ENCODE results near the gene ZNF680. TPM values are rescaled to one million over a fixed set of nuclear protein-coding genes. Genes with fewer than 3 reads are reported as not detected.

The ZNF680 gene
- total and polyA plus RNA-seq, 2 experiments from 2014 or later = 27.3 to 62.5 TPM

DNA sequence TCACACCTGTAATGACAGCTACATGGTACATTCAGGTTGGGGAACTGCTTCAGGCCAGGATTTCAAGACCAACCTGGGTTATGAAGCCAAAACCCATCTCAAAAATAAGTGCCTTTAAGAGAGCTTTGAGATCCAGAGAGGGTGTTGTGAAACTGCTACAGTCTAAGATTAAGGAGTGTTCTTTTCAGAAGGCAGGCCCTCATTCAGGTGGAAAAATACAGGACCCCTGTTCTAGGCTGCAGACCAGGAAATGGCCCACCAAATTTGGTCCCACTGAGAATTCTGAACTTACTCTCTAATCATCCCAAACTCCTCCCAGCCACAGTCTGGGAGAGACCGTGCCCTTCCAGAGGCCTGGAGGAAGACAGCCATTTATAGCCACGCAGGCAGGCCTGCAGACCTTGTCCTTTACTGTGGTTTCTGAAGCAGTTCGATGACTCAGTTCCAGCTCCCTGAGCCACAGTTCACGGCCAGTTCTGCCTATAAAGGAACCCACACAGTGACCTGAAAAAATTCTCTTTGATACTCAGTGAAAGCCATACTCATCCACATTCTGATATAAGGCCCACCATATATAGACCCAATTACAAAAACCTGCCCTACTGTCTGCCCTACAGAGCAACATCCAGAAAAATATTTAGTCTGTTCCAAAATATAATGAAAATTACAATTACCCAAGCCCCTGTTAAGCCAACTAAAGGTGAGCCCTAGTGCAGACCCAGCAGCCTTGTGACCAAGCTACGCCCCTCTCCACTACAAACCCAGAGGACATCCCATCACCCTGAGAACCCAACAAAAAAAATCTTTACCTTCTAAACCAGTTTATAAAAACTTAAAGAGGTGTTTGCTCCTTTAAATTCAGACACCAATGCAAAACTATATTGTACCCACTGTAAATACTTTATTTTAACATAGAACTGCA, 21.2 kb downstream of the ZNF680 start (continued):
- TF ChIP-seq REST (IDR thresholded peaks at IDR 0.05; ENCODE audit: unreplicated experiment) (no peak), ZNF331 (CRISPR knock-in tag; IDR thresholded peaks at IDR 0.05; ENCODE audit: low read depth) (no peak), ZNF114 (CRISPR knock-in tag; IDR thresholded peaks at IDR 0.05) (no peak), EZH2 (IDR thresholded peaks at IDR 0.05; ENCODE audit: low read depth, unreplicated experiment) (no peak)
- TF ChIP-seq, protein P1, sequence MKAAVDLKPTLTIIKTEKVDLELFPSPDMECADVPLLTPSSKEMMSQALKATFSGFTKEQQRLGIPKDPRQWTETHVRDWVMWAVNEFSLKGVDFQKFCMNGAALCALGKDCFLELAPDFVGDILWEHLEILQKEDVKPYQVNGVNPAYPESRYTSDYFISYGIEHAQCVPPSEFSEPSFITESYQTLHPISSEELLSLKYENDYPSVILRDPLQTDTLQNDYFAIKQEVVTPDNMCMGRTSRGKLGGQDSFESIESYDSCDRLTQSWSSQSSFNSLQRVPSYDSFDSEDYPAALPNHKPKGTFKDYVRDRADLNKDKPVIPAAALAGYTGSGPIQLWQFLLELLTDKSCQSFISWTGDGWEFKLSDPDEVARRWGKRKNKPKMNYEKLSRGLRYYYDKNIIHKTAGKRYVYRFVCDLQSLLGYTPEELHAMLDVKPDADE (IDR thresholded peaks at IDR 0.05) = no peak

- Histone ChIP-seq H3K4me1 (ENCODE audit: insufficient read depth) (peaks cover 20% of the 10 kb centered on the region; the same call in 1 of the 2 replicates), H3K27ac (ENCODE audit: low read depth) (no peak overlapping the region), H3K9me2 (ENCODE audit: insufficient read depth) (peaks cover 6% of the 10 kb centered on the region; the same call in 1 of the 2 replicates), H2AFZ (no peak overlapping the region), H3F3A (replicated peaks; ENCODE audit: low read depth) (no peaks in the 10 kb centered on the region), H3K4me3 (no peak overlapping the region), H4K20me1 (replicated peaks; ENCODE audit: insufficient read depth) (peaks cover 34% of the 10 kb centered on the region), H3K79me2 (replicated peaks; ENCODE audit: insufficient read depth) (peaks cover 100% of the 10 kb centered on the region), H3K36me3 (ENCODE audit: insufficient read depth) (peaks cover 6% of the 10 kb centered on the region; the same call in 1 of the 2 replicates), H3K4me2 (no peak overlapping the region), H3K27me3 (ENCODE audit: insufficient read depth) (no peaks in the 10 kb centered on the region)
- peaks cover 92% of the 10 kb centered on the region for H3K36me3 Mint-ChIP-seq (ENCODE audit: low read depth)
- H3K9me3 Mint-ChIP-seq = peaks cover 64% of the 10 kb centered on the region
- peaks cover 9% of the 10 kb centered on the region for H3K27me3 Mint-ChIP-seq (ENCODE audit: insufficient read depth, low read depth, poor library complexity)
- ATAC-seq (no peak), DNase-seq (ENCODE audit: low spot score) (no peak)
- H3K27ac Mint-ChIP-seq = no peak overlapping the region
- H3K4me3 Mint-ChIP-seq = no peak overlapping the region
- H3K4me1 Mint-ChIP-seq = peaks cover 5% of the 10 kb centered on the region; the same call in 2 of the 3 replicates
- TF ChIP-seq POLR2AphosphoS5 (IDR thresholded peaks at IDR 0.05; ENCODE audit: low read depth) = no peak
- TF ChIP-seq, protein P2, sequence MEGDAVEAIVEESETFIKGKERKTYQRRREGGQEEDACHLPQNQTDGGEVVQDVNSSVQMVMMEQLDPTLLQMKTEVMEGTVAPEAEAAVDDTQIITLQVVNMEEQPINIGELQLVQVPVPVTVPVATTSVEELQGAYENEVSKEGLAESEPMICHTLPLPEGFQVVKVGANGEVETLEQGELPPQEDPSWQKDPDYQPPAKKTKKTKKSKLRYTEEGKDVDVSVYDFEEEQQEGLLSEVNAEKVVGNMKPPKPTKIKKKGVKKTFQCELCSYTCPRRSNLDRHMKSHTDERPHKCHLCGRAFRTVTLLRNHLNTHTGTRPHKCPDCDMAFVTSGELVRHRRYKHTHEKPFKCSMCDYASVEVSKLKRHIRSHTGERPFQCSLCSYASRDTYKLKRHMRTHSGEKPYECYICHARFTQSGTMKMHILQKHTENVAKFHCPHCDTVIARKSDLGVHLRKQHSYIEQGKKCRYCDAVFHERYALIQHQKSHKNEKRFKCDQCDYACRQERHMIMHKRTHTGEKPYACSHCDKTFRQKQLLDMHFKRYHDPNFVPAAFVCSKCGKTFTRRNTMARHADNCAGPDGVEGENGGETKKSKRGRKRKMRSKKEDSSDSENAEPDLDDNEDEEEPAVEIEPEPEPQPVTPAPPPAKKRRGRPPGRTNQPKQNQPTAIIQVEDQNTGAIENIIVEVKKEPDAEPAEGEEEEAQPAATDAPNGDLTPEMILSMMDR (conservative IDR thresholded peaks at IDR 0.05; ENCODE audit: low read depth in 2 of 2) = no peak
- no peak for TF ChIP-seq JUNB (IDR thresholded peaks at IDR 0.05; ENCODE audit: unreplicated experiment)
These were observed 29.1 kb downstream of the ZNF680 start for GRCh38 chr7:64533756-64534155.

Data from GM23338 (cell line).